Activated CD4-positive, alpha-beta T cell treated with anti-CD3 and anti-CD28 coated beads for 36 hours (primary cell): ENCODE results near the gene VAC14. TPM values are rescaled to one million over a fixed set of nuclear protein-coding genes. Genes with fewer than 3 reads are reported as not detected.

Source experiments
- ATAC-seq: fragments of 200-7000 bp; cut with Tn5 transposase; one replicate; pipeline ENCODE4 v1.10.0; 2021; ENCODE audit warnings: mild to moderate bottlenecking, moderate library complexity
- CTCF ChIA-PET: fragments of 350-600 bp; sonication (Branson Sonifier 250); formaldehyde crosslinking; loops from one replicate; lab custom pipeline; 2021; ENCODE audit warnings: antibody characterized with exemption; lab: Charles Lee
- POLR2A ChIA-PET: fragments of 350-600 bp; sonication (Branson Sonifier 250); formaldehyde crosslinking; loops from one replicate; lab custom pipeline; 2021; ENCODE audit warnings: antibody characterized with exemption, inconsistent platforms; lab: Charles Lee
- DNase-seq: peaks from one replicate; pipeline ENCODE4 v3.0.0-alpha.2; 2020
- H3K27ac Mint-ChIP-seq: one replicate; pipeline ENCODE4 v1.8.0; 2021; ENCODE audit warnings: mixed read lengths
- H3K27me3 Mint-ChIP-seq: one replicate; pipeline ENCODE4 v1.8.0; 2021; ENCODE audit warnings: mixed read lengths
- H3K36me3 Mint-ChIP-seq: one replicate; pipeline ENCODE4 v1.8.0; 2021; ENCODE audit warnings: low read depth, mixed read lengths
- H3K4me1 Mint-ChIP-seq: one replicate; pipeline ENCODE4 v1.8.0; 2021; ENCODE audit warnings: mixed read lengths
- H3K4me3 Mint-ChIP-seq: one replicate; pipeline ENCODE4 v1.8.0; 2021; ENCODE audit warnings: mild to moderate bottlenecking, moderate library complexity, mixed read lengths
- H3K9me3 Mint-ChIP-seq: one replicate; pipeline ENCODE4 v1.8.0; 2021; ENCODE audit warnings: low read depth, mixed read lengths
- intact Hi-C, 2 experiments: fragments of 100-400 bp; cut with DNase I in 1 of 2; cut with micrococcal nuclease in 1 of 2; formaldehyde crosslinking; loops; one replicate each; pipeline versions ENCODE4 v1.14.2 to v1.15.1; 2022 to 2024; cut with DNase I, micrococcal nuclease
- total RNA-seq, 2 experiments: library from RNA; stranded (reverse); gene quantifications; one replicate each; pipeline ENCODE4 v1.2.3, GENCODE V29; 2021

Gene VAC14
- total RNA-seq, 2 experiments from 2014 or later, result 24.8 to 26.2 TPM

DNA sequence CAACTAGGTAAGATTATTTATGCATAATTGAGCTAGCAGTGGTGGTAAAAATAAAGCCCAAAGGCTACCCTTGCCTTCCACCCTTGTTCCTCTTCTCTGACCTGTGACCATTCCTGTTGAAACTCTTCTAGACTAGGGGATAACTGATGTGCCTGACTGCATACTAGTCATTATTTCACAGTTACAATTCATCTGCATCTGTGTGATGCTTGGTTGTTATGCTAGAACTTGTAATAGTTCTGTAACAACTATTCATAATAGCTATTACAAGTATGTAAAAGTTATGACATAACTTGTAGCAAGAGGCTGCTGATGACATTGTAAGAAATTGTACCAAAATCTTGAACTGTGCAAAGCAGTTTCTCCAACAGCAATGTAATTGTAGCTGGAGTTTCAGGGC lies 2.4 kb upstream of the VAC14 start:
- ChIA-PET POLR2A (no interaction called here), CTCF (no interaction called here)
- peaks cover 6% of the 10 kb centered on the region for H3K27me3 Mint-ChIP-seq
- peaks cover 31% of the 10 kb centered on the region for H3K4me1 Mint-ChIP-seq
- H3K4me3 Mint-ChIP-seq, result no peak overlapping the region
- H3K36me3 Mint-ChIP-seq, result peaks cover 4% of the 10 kb centered on the region
- DNase-seq, result no peak
- H3K27ac Mint-ChIP-seq, result no peak overlapping the region
- ATAC-seq, result no peak
- intact Hi-C loops, result loop anchor here (1.0 to 10.0 kb wide), 7 partner anchors 12 to 1289 kb away; partner anchors contain the start of genes DHX38 (in 2 of the 2), TXNL4B (in 2 of the 2), AARS1 (in 1 of the 2) and CMTR2 (in 1 of the 2)
- peaks cover 5% of the 10 kb centered on the region for H3K9me3 Mint-ChIP-seq

DNA sequence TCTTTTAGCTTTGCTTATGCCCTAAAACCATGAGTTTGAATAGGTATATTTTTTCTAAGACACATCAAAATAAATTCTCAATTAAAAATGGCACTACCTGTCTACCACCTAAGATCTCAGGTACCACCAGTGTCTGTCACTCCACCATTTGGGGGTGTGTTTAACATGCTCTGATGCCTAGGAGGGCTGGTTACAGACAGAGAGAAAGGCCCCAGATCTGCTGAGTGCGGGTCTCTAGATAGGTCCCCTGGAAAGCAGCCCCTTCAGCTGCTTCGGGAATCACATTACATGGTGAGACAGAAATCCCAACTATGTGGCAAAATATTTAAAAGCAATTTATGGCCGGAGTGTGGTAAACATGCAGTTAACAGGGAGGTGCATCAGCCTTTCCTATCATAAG lies 653 bp upstream of the VAC14 start:
- Mint-ChIP-seq H3K9me3 (peaks cover 5% of the 10 kb centered on the region), H3K27me3 (peaks cover under 1% of the 10 kb centered on the region), H3K27ac (peak overlapping the region; percentile 42), H3K4me1 (peaks cover 31% of the 10 kb centered on the region), H3K36me3 (peaks cover 9% of the 10 kb centered on the region), H3K4me3 (peak overlapping the region; percentile 90)
- POLR2A ChIA-PET, result interaction anchor here (2.0 kb wide), 1 partner anchor 64 kb away, joined by 8 read pairs; no protein-coding TSS in a partner anchor
- intact Hi-C loops, result loop anchor here (1.0 to 10.0 kb wide), 15 partner anchors 55 to 1291 kb away; partner anchors contain the start of genes CMTR2 (in 2 of the 2), DHX38 (in 2 of the 2), TXNL4B (in 2 of the 2) and AARS1 (in 1 of the 2)
- CTCF ChIA-PET, result interaction anchor here (0.5 kb wide), 1 partner anchor 942 kb away, joined by 3 read pairs; no protein-coding TSS in a partner anchor
- DNase-seq (no peak), ATAC-seq (no peak)

DNA sequence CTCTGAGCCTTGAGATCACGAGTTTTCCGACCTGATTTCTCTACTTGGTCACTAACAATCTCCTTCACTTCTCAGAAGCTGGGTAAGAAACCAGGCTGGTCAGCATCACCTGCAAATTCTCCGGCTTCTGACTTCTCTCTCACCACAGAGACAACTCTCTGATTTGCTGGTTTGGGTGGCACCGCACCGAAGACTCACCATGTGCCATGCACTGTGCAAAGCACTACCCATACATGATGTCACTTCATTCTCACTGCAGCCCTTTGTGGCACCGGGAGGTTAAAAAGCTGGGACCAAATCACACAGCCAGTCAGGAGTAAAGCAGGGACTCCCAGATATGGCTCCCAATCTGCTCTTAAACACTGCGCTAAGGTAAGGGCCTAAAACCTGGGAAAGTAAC lies 647 bp downstream of the VAC14 start:
- ATAC-seq (no peak), DNase-seq (peak; percentile 31)
- intact Hi-C loops, result loop anchor here (2.0 to 10.0 kb wide), 10 partner anchors 54 to 1292 kb away; partner anchors contain the start of genes DHX38 (in 2 of the 2), TXNL4B (in 2 of the 2), AARS1 (in 1 of the 2) and CMTR2 (in 1 of the 2)
- H3K4me3 Mint-ChIP-seq, result peak overlapping the region; percentile 90
- peaks cover 31% of the 10 kb centered on the region for H3K4me1 Mint-ChIP-seq
- CTCF ChIA-PET, result no interaction called here
- H3K36me3 Mint-ChIP-seq, result peaks cover 9% of the 10 kb centered on the region
- H3K9me3 Mint-ChIP-seq, result peaks cover 5% of the 10 kb centered on the region
- H3K27me3 Mint-ChIP-seq, result no peaks in the 10 kb centered on the region
- POLR2A ChIA-PET, result interaction anchor here (2.0 kb wide), 1 partner anchor 62 kb away, joined by 8 read pairs; no protein-coding TSS in a partner anchor
- peak overlapping the region; percentile 83 for H3K27ac Mint-ChIP-seq

DNA sequence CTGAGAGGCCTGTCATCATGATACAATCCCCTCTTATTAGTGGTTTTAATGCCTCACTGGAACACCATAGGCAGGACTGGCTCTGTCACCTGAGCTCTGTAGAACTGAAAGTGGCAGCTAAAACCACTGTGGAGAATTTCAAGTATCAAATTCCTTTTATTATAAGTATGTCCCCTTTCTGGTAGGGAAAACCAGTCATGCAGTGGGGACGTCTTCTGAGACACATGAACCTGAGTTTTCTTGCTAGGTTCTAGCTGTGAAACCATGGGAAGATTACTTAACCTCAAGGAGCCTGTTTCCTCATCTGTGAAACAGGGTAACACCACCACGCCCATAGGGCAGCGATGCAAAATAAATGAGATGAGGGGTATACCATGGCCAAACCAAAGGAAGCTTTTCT lies 4.7 kb downstream of the VAC14 start:
- H3K4me1 Mint-ChIP-seq, result peaks cover 18% of the 10 kb centered on the region
- CTCF ChIA-PET, result interaction anchor here (1.0 kb wide), 1 partner anchor 12 kb away, joined by 3 read pairs; no protein-coding TSS in a partner anchor

DNA sequence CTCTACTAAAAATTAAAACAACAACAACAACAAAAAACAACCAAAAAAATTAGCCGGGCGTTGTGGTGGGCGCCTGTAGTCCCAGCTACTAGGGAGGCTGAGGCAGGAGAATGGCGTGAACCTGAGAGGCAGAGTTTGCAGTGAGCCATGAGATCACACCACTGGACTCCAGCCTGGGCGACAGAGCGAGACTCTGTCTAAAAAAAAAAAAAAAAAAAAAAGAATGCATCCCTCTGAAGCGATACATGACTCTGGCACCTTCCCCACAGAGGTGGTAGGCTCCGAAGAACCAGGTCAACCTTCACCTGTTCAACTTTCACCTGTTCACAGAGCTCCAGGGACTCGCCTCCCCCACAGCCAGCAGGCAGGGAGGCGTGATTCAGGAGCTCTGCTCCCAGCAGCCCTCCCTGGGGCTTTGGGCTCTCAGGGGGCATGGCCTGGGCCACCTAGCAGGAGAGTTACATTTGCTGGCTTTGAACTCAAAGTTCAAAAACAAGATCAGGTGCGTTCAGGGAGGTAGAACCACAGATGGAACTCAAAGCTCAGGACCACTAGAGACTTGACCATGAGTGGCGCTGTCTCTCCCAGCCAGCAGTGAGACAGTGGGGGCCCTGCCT lies 5.6 kb downstream of the VAC14 start:
- Mint-ChIP-seq H3K27ac (no peak overlapping the region), H3K4me3 (no peak overlapping the region), H3K4me1 (peaks cover 16% of the 10 kb centered on the region), H3K9me3 (no peaks in the 10 kb centered on the region), H3K36me3 (peaks cover 9% of the 10 kb centered on the region), H3K27me3 (no peaks in the 10 kb centered on the region)
- ATAC-seq (no peak), DNase-seq (no peak)
- CTCF ChIA-PET, result no interaction called here
- intact Hi-C loops, result no loop called here
- POLR2A ChIA-PET, result no interaction called here

More for the DNA sequence above, 4.7 kb downstream of the VAC14 start:
- intact Hi-C loops, result no loop called here
- no peak overlapping the region for H3K27ac Mint-ChIP-seq
- no peak overlapping the region for H3K4me3 Mint-ChIP-seq
- no peaks in the 10 kb centered on the region for H3K9me3 Mint-ChIP-seq
- DNase-seq (no peak), ATAC-seq (no peak)
- POLR2A ChIA-PET, result no interaction called here
- H3K27me3 Mint-ChIP-seq, result no peaks in the 10 kb centered on the region
- H3K36me3 Mint-ChIP-seq, result peaks cover 9% of the 10 kb centered on the region

DNA sequence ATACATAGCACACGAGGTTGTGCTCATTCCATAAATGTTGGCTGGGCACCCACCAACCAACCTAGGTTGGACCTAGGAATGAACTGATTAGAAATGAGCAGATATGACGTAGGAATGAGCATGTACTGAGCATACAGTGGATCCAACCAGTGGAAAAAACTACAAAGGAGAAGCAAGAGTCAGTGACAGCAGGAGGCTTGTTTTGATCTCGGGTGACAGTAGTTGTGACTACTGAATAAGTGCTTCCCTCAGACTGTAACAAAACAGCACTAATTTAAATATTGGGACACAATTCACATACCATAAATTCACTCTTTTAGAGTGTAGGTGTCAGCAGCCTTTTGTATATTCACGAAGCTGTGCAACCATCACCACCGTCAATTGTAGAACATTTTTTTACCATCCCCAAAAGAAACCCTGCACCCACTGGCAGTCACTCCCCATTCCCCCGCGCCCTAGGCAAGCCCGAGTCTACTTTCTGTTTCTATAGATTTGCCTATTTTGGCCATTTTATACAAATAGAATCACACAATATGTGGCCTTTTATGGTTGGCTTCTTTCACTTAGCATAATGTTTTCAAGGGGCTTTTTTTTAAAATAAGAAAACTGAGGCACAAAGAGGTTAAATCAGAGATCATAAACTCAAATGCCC lies 7.0 kb downstream of the VAC14 start:
- CTCF ChIA-PET, result interaction anchor here (3.6 kb wide), 1 partner anchor 23 kb away, joined by 17 read pairs; no protein-coding TSS in a partner anchor

DNA sequence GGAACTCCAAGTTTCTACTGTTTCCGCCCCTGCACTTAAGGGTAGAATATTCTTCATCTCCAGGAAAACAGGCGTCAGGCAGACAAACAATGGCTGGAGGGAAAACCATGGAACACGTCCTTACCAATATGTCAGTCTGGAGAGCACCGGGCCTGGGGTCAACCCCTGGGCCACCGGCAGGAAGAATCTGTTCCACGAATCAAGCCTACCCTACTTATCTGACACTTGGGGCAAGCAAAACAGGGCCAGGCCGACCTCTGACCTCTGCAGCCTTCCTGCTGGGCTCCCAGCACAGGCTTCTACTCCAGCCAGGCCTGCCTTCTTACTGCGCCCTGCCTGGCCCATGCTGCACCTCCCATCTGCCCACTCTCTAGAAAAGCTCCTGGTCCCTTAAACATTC lies 10.1 kb downstream of the VAC14 start:
- ChIA-PET POLR2A (no interaction called here), CTCF (interaction anchor here (3.6 kb wide), 1 partner anchor 20 kb away, joined by 17 read pairs; no protein-coding TSS in a partner anchor)
- no peak overlapping the region for H3K4me3 Mint-ChIP-seq
- H3K27ac Mint-ChIP-seq, result no peak overlapping the region
- no peaks in the 10 kb centered on the region for H3K27me3 Mint-ChIP-seq
- H3K36me3 Mint-ChIP-seq, result peaks cover 6% of the 10 kb centered on the region
- intact Hi-C loops, result loop anchor here in 1 of 2 experiments (1.0 kb wide), 1 partner anchor 12 kb away; no protein-coding TSS in a partner anchor
- ATAC-seq (no peak), DNase-seq (no peak)
- no peaks in the 10 kb centered on the region for H3K9me3 Mint-ChIP-seq
- peaks cover 3% of the 10 kb centered on the region for H3K4me1 Mint-ChIP-seq

More for the DNA sequence above, 7.0 kb downstream of the VAC14 start:
- Mint-ChIP-seq H3K4me1 (peaks cover 3% of the 10 kb centered on the region), H3K27me3 (no peaks in the 10 kb centered on the region), H3K27ac (no peak overlapping the region), H3K4me3 (no peak overlapping the region), H3K9me3 (no peaks in the 10 kb centered on the region), H3K36me3 (peaks cover 5% of the 10 kb centered on the region)
- DNase-seq (no peak), ATAC-seq (no peak)
- POLR2A ChIA-PET, result no interaction called here
- intact Hi-C loops, result no loop called here

DNA sequence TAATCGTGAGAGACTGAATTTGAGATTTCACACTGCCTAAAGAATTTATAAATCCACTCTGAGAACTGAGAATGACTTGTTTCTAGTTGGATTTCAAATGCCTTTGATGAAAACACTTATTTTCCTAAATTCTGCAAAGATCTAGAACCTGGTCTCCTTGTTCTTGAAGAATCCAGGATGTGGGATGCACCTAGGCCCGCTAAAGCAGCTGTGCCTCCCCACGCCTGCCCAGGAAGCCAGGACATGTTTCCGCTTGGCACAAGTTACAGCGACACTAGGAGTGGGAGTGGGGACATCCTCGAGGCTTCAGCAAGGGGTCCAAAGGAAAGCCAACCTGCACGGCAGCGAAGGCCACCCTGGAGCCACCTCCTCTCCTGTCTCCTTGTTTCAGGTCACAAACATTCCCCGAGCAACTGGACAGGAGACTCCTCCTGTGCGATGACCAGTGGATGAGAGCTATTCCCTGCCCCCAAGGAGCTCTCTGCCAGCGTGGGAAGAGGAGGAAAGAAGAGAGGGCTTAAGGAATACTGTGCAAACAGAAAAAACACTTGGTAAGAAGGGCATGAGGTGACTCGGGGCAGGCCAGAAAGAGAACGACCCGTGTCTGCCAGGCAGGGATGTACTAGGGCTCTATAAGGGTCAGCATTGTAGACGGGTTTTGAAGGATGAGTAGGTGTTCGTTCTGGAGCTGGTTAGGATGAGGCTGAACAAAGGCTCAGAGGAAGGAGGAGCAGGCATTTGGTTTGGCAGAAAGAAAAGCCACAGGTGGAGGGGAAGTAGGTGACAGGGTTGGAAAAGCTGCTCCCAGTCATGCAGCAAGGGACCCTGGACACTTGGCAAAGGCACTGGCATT lies 11.1 kb downstream of the VAC14 start:
- H3K27ac Mint-ChIP-seq, result no peak overlapping the region
- H3K4me3 Mint-ChIP-seq, result no peak overlapping the region
- H3K4me1 Mint-ChIP-seq, result peaks cover 3% of the 10 kb centered on the region
- H3K27me3 Mint-ChIP-seq, result no peaks in the 10 kb centered on the region
- DNase-seq, result no peak
- H3K9me3 Mint-ChIP-seq, result no peaks in the 10 kb centered on the region
- CTCF ChIA-PET, result interaction anchor here (0.7 to 3.6 kb wide), 2 partner anchors 19 to 135 kb away, joined by 3 to 17 read pairs; no protein-coding TSS in a partner anchor
- intact Hi-C loops, result no loop called here
- H3K36me3 Mint-ChIP-seq, result peaks cover 10% of the 10 kb centered on the region
- POLR2A ChIA-PET, result no interaction called here
- ATAC-seq, result no peak

DNA sequence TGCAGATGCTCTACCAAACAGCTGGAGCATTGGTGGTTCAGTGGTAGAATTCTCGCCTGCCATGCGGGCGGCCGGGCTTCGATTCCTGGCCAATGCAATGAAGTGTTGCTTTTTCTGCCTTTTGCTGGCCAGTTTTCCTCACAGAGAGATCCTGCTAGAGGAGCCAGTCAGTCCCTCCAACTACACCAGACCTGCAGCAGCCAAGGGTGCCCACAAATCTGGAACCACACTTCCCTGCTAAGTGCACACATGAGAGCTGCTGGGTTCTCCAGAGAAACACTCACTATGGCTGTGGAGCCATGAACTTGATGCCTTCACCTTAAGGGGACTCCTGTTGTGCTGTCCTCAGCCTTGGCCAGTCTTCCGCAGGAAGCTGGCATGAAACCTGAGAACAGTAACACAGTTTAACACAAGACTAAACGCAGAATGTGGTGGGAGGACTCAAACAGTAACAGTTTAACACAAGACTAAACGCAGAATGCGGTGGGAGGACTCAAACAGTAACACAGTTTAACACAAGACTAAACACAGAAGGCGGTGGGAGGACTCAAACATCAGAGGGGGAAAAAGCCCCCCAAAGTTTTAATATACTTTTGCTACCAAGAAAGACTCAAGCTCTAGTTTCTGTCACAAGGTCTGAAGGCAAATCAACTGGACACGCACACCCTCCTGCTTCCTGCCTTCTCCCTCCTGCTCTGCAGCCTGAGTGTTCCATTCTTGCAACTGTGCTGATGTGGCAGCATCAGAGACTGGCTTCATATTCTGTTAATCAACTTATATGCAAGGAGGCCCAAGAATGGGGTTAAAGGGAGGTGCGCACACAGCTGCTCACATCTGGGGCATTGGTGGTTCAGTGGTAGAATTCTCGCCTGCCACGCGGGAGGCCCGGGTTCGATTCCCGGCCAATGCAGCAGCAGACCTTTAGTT lies 12.0 kb downstream of the VAC14 start:
- peaks cover 14% of the 10 kb centered on the region for H3K36me3 Mint-ChIP-seq
- DNase-seq (no peak), ATAC-seq (no peak)
- intact Hi-C loops, result no loop called here
- H3K4me1 Mint-ChIP-seq, result peaks cover 3% of the 10 kb centered on the region
- no peak overlapping the region for H3K4me3 Mint-ChIP-seq
- no peaks in the 10 kb centered on the region for H3K9me3 Mint-ChIP-seq
- ChIA-PET CTCF (interaction anchor here (0.7 to 0.9 kb wide), 2 partner anchors 9 to 134 kb away, joined by 3 to 4 read pairs; no protein-coding TSS in a partner anchor), POLR2A (no interaction called here)
- no peak overlapping the region for H3K27ac Mint-ChIP-seq
- no peaks in the 10 kb centered on the region for H3K27me3 Mint-ChIP-seq
